ENCODE measurements around the gene PGC.

Gene PGC

DNA sequence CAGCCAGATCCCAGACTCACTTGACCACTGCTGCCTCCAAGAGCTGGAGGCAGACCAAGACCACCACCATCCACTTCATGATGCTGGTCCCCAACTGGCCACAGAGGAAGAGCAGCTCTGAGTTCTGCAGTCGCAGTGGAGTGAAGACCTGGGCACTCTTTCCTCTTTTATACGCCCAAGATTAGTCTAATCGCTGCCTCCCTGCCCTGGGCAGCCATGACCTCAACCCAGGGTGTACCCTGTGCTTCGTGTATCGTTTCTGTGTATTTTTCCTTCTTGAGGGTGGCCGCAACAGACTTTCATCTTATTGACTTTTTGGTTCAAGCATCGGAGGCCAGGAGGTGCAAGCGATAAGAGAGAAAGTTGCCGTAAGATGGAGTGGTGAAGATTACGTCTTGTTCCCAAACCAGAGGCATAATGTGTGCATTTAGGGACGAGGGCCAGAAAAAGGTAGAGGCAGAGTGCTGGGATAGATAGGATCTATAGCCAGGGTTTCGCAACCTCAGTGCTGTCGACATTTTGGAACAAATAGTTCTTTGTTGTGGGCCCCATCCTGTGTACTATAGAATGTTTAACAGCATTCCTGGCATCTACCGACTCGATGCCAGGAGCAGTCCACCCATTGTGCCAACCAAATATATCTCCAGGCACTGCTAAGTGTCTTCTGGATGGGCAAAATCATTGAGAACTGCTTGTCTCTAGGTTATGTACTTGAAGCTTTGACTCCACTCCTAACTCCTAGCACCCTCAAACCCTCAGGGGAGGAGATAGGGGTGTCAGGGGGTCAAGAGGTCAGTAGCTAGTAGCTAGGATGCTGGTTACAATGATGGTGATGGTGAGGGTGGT lies at the start of gene PGC:
TSS of gene PGC (minus strand) at position 142 of the 846 bp plus-strand sequence. CDS start at position 79, 63 bp downstream.
- no peaks in the 10 kb centered on the region for H3K36me3 ChIP-seq (ENCODE audit: insufficient read depth, low read length)
- H3K9me3 ChIP-seq (ENCODE audit: low read depth, low read length) = no peaks in the 10 kb centered on the region
- H3K4me3 ChIP-seq = no peak within 1 kb of the TSS
- DNase-seq (ENCODE audit: low read depth, low spot score) = no peak
- TF ChIP-seq EZH2 (IDR thresholded peaks at IDR 0.05) = no peak
- TF ChIP-seq FOXP2 (optimal IDR thresholded peaks at IDR 0.05; ENCODE audit: control extremely low read depth, extremely low read length, insufficient read depth) = no peak
- TF ChIP-seq POLR2AphosphoS5 (IDR thresholded peaks at IDR 0.05; ENCODE audit: borderline replicate concordance, low read depth, low read length) = no peak
- H3K27ac ChIP-seq = no peak within 1 kb of the TSS
- H3K9ac ChIP-seq (ENCODE audit: insufficient read length) = no peak within 1 kb of the TSS

DNA sequence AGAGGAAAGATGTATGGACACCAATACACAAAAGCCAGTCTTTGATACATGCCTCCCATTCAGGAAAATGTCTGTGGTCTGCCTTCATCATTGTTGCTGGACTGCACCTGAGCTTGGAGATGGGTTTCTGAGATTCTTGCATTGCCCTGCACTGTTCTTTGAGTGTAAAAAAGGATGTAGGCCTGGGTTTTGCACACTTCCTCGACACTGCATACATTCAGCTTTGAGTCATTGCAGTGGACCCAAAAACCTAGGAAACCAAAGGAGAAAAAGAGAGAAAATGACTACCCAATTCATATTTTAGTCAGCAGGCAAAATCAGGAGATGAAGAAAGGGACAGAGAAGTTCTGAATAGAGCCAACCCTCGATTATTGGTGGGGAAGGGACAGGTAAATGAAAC lies 49.3 kb upstream of the PGC start:
- no peak overlapping the region for H3K27ac ChIP-seq
- H3K9me3 ChIP-seq (ENCODE audit: low read depth, low read length) = no peaks in the 10 kb centered on the region
- no peak overlapping the region for H3K9ac ChIP-seq (ENCODE audit: insufficient read length)
- H3K36me3 ChIP-seq (ENCODE audit: insufficient read depth, low read length) = peaks cover 21% of the 10 kb centered on the region
- no peak for TF ChIP-seq FOXP2 (optimal IDR thresholded peaks at IDR 0.05; ENCODE audit: control extremely low read depth, extremely low read length, insufficient read depth)
- TF ChIP-seq POLR2AphosphoS5 (IDR thresholded peaks at IDR 0.05; ENCODE audit: borderline replicate concordance, low read depth, low read length) = no peak
- TF ChIP-seq EZH2 (IDR thresholded peaks at IDR 0.05) = no peak
- H3K4me3 ChIP-seq = no peak overlapping the region
- DNase-seq (ENCODE audit: low read depth, low spot score) = no peak

DNA sequence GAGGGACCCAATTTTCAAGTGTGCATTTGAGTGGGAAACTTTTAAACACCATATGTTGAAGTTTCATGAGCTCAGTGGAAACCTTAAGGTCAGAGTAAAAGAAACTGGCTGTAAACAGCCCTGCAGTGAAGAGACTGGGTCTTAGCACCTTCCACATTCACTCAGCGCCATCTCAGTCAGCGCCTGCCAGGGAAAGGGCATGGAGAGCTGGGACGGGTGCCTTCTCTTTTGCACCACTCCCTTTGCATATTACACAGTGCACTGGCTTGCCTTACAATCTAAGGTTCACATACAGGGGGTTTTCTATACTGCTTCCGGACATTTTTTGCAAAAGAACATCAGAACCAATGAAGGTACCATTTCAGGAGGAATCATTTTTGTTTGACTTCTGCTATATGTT lies 44.8 kb upstream of the PGC start:
- TF ChIP-seq POLR2AphosphoS5 (IDR thresholded peaks at IDR 0.05; ENCODE audit: borderline replicate concordance, low read depth, low read length) (no peak; the same call in 1 of the 2 replicates), FOXP2 (optimal IDR thresholded peaks at IDR 0.05; ENCODE audit: control extremely low read depth, extremely low read length, insufficient read depth) (no peak), EZH2 (IDR thresholded peaks at IDR 0.05) (no peak)
- H3K36me3 ChIP-seq (ENCODE audit: insufficient read depth, low read length) = peaks cover 44% of the 10 kb centered on the region
- no peaks in the 10 kb centered on the region for H3K9me3 ChIP-seq (ENCODE audit: low read depth, low read length)
- no peak for DNase-seq (ENCODE audit: low read depth, low spot score)
- H3K27ac ChIP-seq = no peak overlapping the region
- H3K4me3 ChIP-seq = no peak overlapping the region
- H3K9ac ChIP-seq (ENCODE audit: insufficient read length) = no peak overlapping the region

DNA sequence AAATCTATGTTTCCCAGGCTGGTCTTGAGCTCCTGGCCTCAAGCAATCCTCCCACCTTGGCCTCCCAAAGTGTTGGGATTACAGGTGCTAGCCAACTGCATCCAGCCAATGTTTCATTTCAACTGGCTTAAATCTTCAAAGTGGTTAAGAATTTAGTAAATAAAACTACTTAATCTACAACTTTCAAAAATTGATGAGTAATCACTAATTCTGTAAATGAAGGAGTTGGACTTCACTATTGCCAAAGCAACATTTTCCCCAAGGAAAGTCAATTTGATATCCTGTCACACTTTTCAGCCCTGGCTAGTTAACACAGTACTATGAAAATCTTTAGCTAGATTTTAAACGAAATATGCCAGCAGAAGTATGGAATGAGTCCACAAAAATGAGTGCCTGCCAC lies 44.1 kb upstream of the PGC start:
- Histone ChIP-seq H3K27ac (no peak overlapping the region), H3K4me3 (no peak overlapping the region), H3K9ac (ENCODE audit: insufficient read length) (no peak overlapping the region), H3K36me3 (ENCODE audit: insufficient read depth, low read length) (peaks cover 44% of the 10 kb centered on the region), H3K9me3 (ENCODE audit: low read depth, low read length) (no peaks in the 10 kb centered on the region)
- no peak for TF ChIP-seq FOXP2 (optimal IDR thresholded peaks at IDR 0.05; ENCODE audit: control extremely low read depth, extremely low read length, insufficient read depth)
- TF ChIP-seq POLR2AphosphoS5 (IDR thresholded peaks at IDR 0.05; ENCODE audit: borderline replicate concordance, low read depth, low read length) = no peak
- no peak for TF ChIP-seq EZH2 (IDR thresholded peaks at IDR 0.05)
- DNase-seq (ENCODE audit: low read depth, low spot score) = no peak

DNA sequence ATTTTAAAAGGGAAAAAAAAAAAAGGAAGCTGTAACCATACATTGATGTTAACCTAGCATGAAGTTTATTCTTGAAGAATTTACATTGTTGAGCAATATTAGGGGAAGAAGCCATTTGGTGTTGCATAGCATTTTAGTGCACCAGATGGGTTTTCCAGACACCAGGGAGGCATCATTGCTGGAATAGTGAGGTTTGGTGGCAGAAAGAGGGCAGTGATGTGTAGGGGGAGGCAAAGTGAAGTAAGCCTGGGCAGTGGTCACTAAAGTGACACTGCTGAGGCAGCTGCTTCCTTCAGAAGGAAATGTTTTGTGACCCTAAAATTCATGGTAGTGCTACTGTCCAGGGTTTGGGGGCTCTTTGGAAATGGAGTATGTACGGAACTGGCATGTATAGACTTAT lies 42.8 kb upstream of the PGC start:
- Histone ChIP-seq H3K36me3 (ENCODE audit: insufficient read depth, low read length) (peaks cover 41% of the 10 kb centered on the region), H3K9ac (ENCODE audit: insufficient read length) (no peak overlapping the region), H3K27ac (no peak overlapping the region), H3K9me3 (ENCODE audit: low read depth, low read length) (no peaks in the 10 kb centered on the region), H3K4me3 (no peak overlapping the region)
- no peak for DNase-seq (ENCODE audit: low read depth, low spot score)
- TF ChIP-seq POLR2AphosphoS5 (IDR thresholded peaks at IDR 0.05; ENCODE audit: borderline replicate concordance, low read depth, low read length) (peak; percentile 48; the same call in 1 of the 2 replicates), FOXP2 (optimal IDR thresholded peaks at IDR 0.05; ENCODE audit: control extremely low read depth, extremely low read length, insufficient read depth) (no peak)

DNA sequence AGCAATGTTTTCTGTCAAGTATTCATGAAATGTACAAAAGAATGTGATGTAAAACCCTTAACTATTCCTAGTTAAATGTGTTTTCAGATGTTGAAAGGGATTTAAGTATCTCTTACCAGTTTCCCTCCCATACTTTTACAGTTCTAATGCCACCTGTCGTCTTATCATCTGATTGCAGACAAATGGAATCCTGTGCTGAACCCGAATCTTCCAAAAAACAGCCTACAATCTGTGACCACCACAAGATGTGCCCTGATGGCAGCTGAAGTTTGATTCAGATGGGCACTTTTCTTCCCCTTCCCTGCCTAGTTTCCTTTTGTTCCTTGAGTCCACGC lies 42.2 kb upstream of the PGC start:
- Histone ChIP-seq H3K9ac (ENCODE audit: insufficient read length) (no peak overlapping the region), H3K36me3 (ENCODE audit: insufficient read depth, low read length) (peaks cover 41% of the 10 kb centered on the region), H3K9me3 (ENCODE audit: low read depth, low read length) (no peaks in the 10 kb centered on the region), H3K4me3 (peak overlapping the region; percentile 22; the same call in 1 of the 2 replicates), H3K27ac (no peak overlapping the region)
- DNase-seq (ENCODE audit: low read depth, low spot score) = no peak
- no peak for TF ChIP-seq EZH2 (IDR thresholded peaks at IDR 0.05)
- no peak for TF ChIP-seq POLR2AphosphoS5 (IDR thresholded peaks at IDR 0.05; ENCODE audit: borderline replicate concordance, low read depth, low read length)
- no peak for TF ChIP-seq FOXP2 (optimal IDR thresholded peaks at IDR 0.05; ENCODE audit: control extremely low read depth, extremely low read length, insufficient read depth)

DNA sequence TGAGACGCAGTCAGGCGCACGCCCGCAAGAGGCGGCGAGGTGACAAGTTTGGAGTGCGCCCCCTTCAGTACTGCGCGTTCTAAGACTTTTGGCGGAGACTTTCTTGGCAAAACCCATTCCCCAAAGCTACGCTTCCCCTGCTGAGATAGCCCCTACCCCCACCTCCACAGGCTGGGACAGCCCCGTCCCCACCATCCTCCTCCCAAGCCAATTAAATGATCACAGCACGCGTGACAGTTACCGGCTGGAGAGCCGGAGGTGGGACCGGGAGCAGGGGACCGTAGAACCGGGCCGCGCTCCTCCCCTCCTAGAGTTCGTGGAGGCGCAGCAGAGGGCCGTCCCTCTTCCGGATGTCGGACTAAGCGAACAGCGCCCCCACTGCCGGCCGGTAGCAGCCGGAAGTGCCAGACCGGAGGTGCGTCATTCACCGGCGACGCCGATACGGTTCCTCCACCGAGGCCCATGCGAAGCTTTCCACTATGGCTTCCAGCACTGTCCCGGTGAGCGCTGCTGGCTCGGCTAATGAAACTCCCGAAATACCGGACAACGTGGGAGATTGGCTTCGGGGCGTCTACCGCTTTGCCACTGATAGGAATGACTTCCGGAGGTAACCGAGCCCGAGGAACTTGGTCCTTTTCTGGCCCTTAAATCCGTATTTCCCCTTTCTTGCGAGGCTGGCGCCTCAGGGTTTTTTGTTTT lies 40.2 kb upstream of the PGC start, which contains the start of gene TOMM6:
TSS of gene TOMM6 (plus strand) at position 476 of the 699 bp plus-strand sequence. CDS start at position 480, 4 bp downstream.
- peaks cover 35% of the 10 kb centered on the region for H3K36me3 ChIP-seq (ENCODE audit: insufficient read depth, low read length)
- TF ChIP-seq POLR2AphosphoS5 (IDR thresholded peaks at IDR 0.05; ENCODE audit: borderline replicate concordance, low read depth, low read length) = peak; percentile 94
- no peak for TF ChIP-seq EZH2 (IDR thresholded peaks at IDR 0.05)
- no peak for TF ChIP-seq FOXP2 (optimal IDR thresholded peaks at IDR 0.05; ENCODE audit: control extremely low read depth, extremely low read length, insufficient read depth)
- H3K9me3 ChIP-seq (ENCODE audit: low read depth, low read length) = no peaks in the 10 kb centered on the region
- peak within 1 kb of the TSS; percentile 93 for H3K9ac ChIP-seq (ENCODE audit: insufficient read length)
- H3K4me3 ChIP-seq = peak within 1 kb of the TSS; percentile 84
- H3K27ac ChIP-seq = peak within 1 kb of the TSS; percentile 86
- DNase-seq (ENCODE audit: low read depth, low spot score) = peak; percentile 70

DNA sequence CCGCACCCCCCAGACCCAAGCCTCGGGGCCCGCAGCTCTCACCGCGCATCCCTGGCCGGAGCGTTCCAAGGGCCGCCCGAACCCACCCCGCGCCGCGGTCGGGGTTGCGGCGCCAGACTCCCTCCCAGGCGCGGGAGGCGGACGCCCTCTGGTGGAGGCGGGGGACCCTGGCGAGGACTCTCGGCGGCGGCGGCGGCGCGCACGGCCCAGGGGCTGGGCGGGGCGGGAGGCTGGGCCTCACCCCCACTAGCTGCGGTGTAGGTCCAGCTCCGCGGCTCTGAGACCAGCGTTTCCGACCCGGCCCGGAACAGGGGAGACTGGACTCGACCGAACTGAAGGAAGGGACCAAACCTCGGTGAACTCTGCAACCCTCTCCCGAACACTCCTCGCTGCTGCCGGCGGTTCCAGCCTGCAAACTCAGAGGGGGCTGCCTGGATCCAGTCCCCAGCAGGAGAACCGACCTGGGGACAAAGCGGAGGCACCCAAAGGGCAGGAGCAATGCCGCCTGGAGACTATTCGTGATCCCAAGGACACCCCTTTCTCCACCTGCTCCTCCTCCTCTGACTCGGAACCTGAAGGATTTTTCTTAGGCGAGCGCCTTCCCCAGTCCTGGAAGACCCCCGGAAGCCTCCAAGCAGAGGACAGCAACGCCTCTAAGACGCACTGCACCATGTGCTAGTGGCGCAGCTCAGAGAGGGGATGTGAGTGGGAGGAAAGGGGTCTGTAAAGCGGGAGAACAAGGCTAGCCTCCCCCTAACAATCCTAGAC lies 39.4 kb upstream of the PGC start:
- peak; percentile 53; the same call in 1 of the 2 replicates for TF ChIP-seq POLR2AphosphoS5 (IDR thresholded peaks at IDR 0.05; ENCODE audit: borderline replicate concordance, low read depth, low read length)
- TF ChIP-seq FOXP2 (optimal IDR thresholded peaks at IDR 0.05; ENCODE audit: control extremely low read depth, extremely low read length, insufficient read depth) = no peak
- Histone ChIP-seq H3K4me3 (peak overlapping the region; percentile 84), H3K27ac (peak overlapping the region; percentile 86), H3K9me3 (ENCODE audit: low read depth, low read length) (no peaks in the 10 kb centered on the region), H3K36me3 (ENCODE audit: insufficient read depth, low read length) (peaks cover 28% of the 10 kb centered on the region), H3K9ac (ENCODE audit: insufficient read length) (peak overlapping the region; percentile 93)
- DNase-seq (ENCODE audit: low read depth, low spot score) = no peak
